Measurements from ENCODE around the gene GTF3C5.

- TF ChIP-seq, protein P1, sequence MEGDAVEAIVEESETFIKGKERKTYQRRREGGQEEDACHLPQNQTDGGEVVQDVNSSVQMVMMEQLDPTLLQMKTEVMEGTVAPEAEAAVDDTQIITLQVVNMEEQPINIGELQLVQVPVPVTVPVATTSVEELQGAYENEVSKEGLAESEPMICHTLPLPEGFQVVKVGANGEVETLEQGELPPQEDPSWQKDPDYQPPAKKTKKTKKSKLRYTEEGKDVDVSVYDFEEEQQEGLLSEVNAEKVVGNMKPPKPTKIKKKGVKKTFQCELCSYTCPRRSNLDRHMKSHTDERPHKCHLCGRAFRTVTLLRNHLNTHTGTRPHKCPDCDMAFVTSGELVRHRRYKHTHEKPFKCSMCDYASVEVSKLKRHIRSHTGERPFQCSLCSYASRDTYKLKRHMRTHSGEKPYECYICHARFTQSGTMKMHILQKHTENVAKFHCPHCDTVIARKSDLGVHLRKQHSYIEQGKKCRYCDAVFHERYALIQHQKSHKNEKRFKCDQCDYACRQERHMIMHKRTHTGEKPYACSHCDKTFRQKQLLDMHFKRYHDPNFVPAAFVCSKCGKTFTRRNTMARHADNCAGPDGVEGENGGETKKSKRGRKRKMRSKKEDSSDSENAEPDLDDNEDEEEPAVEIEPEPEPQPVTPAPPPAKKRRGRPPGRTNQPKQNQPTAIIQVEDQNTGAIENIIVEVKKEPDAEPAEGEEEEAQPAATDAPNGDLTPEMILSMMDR (conservative IDR thresholded peaks at IDR 0.05 in 1 of 2, IDR thresholded peaks at IDR 0.05 in 1 of 2; ENCODE audit: extremely low read depth in 1 of 2, insufficient read depth in 1 of 2, low read depth in 1 of 2, low read length in 2 of 2), result no peak
- no peak for TF ChIP-seq EZH2 (IDR thresholded peaks at IDR 0.05; ENCODE audit: borderline replicate concordance, low read length)
These were observed 64.1 kb downstream of the GTF3C5 start for GRCh38 chr9:133094842-133095393.

Measured in mammary epithelial cell (primary cell).